GM21576 (cell line): ENCODE data around the gene MB21D2.

Source experiments
- ATAC-seq: cut with Tn5 transposase; IDR thresholded peaks from one replicate; pipeline ENCODE4 v1.9.1; 2021; ENCODE audit warnings: mild to moderate bottlenecking, moderate library complexity; ENCODE audit not compliant: unreplicated experiment

The MB21D2 gene

DNA sequence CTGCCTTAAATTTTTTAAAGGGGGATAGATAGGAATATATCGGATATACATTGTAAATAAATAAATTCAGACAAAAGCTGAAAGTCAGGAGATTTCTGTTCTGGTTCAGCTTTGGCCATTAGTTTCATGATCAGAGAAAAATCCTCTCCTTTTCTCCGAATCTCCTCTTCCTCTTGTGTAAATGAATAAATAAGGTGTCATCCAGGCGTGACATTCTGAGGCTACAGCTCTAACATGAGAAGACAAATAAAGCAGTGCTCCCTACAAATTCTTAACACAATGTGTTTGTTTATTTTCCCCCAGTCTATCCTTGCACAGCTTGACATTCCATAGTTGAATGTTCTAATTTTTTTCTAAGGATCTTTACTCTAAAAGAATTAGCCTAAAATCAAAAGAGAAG is 9.4 kb upstream of the MB21D2 start:
- ATAC-seq: no peak

- no peak for ATAC-seq
These were observed 6.1 kb upstream of the MB21D2 start for GRCh38 chr3:192923731-192924130.

GRCh38 chr3:192921793-192922192 is 4.1 kb upstream of the MB21D2 start:
- ATAC-seq: no peak

DNA sequence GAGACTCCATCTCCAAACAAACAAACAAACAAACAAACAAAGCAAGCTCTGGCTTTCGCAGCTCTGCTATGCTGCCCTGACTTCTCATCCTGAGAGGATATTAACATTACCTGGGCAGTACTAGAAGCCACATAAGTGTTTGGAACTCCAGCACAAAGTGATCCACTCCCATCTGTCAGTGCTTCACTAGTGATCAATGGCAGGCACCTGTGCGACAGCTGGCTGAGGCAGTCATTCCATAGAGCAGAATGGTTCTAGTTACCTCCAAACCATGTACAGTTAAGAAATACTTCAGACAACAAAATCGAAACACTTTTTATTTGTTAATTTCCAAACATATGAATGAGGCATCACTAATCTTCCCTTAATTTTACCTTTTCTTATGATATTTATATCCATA is 2.8 kb upstream of the MB21D2 start:
- no peak for ATAC-seq

- no peak for ATAC-seq
These were observed 2.2 kb upstream of the MB21D2 start for GRCh38 chr3:192919901-192920300.

DNA sequence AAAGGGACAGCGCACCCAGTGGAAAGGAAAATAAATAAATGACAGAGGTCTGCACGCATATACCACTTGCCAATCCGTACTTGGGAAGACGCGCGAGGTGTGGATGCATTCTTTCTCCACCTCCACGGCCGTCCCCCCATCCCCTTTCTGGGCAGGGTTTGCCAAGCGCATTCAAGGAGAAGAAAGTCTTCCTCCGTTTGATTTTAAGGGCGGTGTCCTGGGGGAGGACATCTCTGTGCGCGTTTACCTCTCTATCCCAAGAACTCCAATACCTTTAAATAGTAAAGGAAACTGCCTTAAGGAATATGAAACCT is 576 bp upstream of the MB21D2 start:
- ATAC-seq: no peak

DNA sequence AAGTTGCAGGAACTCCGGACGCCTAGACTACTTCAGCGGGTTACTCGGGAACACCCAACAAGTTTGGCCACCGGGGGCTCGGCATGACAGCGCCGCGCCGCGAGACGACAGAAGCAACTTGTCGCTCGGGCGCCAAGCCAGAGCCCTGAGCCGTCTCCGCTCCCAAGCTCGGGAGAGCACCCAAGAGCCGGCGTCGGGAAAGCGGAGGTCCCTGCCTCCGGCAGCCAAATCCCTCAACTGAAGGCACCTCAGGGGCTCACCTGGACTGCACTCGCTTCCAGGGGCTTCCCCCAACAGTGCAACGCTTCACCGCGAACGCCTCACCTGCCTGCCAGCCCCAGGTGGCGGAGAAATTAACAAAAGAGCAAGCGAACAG is 640 bp downstream of the MB21D2 start:
- ATAC-seq: peak; percentile 28

DNA sequence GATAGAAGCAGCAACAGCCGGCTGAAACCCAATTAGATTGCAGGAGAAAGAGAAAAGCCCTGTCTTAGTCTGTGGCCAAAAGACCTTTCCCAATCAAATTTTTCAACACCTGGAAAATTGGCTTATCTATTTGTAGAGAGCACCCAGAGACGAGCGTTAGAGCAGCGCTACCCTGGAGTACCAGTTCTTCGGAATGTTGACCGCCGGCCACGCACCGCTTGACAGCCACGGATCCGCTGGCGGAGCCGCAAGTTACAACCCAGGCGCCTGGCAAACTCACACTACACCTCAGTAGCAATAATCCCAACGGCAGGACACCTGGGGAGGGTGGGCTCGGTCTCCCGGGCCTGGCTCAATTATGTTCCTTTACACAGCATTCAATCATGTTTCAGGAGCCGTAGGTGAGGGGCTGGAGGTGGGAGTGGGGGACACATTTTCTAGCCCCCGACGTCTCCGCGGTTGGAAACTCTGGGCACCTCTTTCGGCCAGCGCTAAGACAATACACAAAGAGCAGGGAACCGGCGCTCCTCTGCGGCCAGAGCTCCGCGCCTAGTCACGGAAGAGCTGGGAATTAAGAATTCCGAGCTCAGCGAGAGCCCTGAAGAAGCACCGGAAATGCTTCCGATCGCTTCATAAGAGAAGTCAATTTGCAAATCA is 1.2 kb downstream of the MB21D2 start:
- ATAC-seq: peak; percentile 3

GRCh38 chr3:192915722-192916121 is 1.9 kb downstream of the MB21D2 start:
- ATAC-seq: no peak

DNA sequence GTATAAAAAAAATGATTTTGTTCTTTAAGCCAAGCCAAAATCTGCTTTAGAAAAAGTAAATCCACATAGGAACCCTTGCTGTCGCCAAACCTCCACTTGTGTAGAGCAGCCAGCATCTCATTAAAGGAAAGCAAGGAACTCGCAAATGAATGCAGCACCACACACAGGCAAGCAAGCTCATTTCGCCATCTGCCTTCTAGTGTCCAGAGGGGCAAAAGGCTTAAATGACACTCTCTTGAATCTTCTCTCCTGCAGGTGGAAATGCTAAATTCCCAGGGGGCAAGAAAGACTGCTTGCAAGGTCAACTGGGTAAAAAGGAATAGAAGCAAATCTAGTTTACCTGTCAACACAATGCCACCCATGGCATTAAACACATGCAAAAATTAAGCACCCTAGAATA is 2.4 kb downstream of the MB21D2 start:
- ATAC-seq: peak; percentile 39

- no peak for ATAC-seq
These were observed 2.8 kb downstream of the MB21D2 start for GRCh38 chr3:192914848-192915247.

DNA sequence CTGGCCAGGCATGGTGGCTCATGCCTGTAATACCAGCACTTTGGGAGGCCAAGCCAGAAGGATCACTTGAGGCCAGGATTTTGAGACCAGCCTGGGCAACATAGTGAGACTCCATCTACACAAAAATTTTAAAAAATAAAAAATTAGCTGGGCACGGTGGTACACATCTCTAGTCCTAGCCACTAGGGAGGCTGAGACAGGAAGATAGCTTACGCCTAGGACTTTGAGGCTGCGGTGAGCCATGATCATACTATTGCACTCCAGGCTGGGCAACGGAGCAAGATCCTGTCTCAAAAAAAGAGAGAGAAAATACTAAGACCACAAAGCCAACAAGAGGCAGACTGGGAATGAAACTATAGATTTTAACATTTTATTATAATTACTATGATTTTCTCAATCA is 4.1 kb downstream of the MB21D2 start:
- no peak for ATAC-seq

DNA sequence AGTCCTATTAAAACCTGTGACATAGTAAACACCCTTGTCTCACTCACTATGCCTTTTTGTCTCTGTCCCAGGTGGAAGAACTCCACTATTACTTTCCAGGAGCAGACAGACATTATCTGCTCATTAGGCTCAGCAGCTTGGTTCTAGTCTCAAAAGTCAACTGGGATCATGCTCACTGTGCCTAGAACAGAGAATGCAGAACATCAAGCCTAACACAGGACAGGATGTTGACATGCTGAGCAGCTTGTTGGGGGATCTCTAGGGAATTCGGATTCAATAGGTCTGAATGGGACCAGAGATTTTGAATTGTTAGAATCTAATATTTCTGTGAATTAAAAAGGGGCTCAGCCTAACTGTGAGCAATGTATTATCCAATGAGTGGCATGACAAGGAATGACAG is 6.4 kb downstream of the MB21D2 start:
- no peak for ATAC-seq

DNA sequence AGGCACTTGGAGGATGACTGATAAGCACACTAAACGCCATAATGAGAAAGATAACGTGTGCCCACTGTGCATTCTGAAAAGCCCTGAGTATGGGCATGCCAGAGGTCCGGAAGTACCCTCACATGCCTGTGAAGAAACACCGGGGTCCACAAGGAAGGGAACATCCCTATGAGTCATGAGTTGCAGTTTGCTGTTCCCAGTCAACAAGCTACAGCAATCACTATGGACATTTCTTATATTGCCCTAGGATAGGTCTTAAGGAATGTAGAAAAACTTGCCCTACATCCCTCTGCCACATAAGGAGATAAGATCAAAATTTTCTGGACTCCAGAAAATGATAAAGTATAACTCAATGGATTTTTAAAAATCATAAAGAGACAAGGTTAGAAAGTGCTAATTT is 9.9 kb downstream of the MB21D2 start:
- no peak for ATAC-seq

DNA sequence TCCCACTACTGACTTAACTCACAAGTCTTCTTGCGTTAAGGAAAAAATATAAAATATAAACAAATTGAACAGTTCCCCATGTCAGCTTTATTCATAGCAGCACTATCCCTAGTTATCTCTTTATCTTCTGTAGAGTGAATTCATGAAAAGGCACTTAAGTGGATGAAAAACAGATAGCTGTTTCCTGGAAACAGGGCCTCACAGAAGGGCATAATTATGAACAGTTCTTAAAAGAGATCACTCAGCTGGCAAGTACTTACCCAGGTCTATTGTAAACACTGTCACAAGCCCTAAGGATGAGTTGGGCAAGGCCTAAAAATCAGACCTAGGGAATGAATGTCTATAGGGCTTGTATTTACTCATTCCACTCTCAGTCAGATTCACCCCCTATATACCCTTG is 10.7 kb downstream of the MB21D2 start:
- no peak for ATAC-seq

GRCh38 chr3:192905980-192906678 is 11.5 kb downstream of the MB21D2 start:
- ATAC-seq: no peak

- ATAC-seq: no peak
These were observed 12.9 kb downstream of the MB21D2 start for GRCh38 chr3:192904632-192905289.

DNA sequence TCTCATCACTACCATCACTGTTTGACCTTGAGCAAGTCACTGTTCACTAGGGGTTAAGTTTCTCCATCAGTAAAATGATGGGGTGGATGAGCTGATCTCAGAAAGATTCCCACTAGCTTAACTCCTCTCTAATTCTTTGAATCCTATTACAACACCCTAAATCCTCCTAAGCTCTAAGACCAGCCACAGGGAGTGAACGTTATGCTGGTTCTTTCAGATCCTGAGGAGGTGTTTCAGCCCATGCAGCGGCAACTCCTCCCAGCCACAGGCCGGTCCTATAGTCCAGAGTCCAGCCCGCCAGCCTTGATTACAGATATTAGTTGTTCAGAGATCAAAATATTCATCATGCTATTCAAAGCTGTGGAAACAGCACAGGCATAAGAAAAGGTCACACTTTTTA is 15.1 kb downstream of the MB21D2 start:
- no peak for ATAC-seq

DNA sequence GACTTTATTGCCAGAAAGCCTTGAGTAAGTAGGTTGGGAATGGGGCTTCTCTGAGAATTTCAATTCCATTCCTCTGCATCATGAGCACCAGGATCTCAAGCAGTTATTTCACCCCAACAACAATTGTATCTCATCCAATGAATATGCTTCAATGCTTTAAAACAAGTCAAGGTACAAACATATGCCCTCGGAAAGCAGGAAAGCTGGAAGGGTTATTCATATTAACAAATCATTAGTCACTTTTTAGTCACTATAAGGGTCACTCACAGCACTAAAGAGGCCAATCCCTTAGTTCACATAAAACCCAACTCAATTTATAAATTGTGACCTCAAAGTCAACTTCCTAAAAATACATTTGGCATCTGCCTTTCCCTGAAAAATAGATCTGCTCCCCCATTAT is 16.2 kb downstream of the MB21D2 start:
- no peak for ATAC-seq

DNA sequence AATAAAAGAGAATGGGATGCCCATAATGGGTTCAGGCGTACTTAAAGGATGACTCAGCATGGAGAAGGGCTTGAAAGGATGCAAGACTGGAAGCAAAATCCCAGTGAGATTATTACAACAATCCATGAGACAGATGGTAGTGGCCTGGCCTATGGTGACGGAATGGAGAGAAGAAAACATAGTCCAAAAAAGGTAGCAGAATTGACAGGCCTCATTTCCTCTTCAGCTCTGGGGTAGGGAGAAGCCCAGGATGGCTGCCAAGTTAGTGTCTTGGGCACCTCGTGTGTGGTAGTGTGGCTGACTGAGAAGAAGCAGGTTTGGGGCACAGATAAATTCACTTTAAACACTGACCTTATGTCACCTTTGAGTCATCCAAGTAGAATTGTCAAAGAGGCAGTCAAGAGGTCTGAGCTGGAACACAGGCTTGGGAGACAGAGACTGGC is 18.1 kb downstream of the MB21D2 start:
- ATAC-seq: no peak

DNA sequence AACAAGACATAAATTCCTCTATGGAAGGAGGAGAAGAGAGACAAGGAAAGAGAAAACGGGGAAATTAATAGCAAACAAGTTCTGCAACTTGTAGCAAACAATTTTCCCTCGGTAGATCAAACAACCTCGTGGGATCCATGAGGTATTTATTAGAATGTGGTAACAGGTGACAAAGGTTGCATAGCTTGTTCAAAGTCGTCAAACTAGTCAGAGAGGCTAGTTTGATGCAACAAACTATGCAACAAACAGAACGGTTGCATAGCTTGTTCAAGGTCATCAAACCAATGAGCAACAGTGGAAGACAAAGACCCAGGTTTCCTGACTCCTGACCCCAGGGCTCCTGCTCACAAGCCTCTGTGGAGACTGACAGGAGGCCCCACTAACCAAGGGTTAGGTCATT is 20.7 kb downstream of the MB21D2 start:
- ATAC-seq: no peak

DNA sequence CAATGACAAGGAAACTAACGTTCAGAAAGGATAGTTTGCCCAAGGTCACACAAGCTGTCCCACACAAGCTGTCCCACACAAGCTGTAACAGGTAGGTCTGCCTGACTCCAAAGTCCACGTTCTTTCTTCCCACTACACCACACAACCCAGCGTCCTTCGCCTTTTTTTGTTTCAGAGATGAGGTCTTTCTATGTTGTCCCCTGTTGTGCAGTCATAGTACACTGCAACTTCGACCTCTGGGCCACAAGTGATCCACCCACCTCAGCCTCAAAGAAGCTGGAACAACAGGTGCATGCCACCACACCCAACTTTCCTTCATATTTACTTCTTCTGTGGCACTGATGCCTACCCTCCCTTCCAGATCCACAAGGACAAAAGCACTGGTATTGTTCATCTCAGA is 21.4 kb downstream of the MB21D2 start:
- ATAC-seq: no peak

DNA sequence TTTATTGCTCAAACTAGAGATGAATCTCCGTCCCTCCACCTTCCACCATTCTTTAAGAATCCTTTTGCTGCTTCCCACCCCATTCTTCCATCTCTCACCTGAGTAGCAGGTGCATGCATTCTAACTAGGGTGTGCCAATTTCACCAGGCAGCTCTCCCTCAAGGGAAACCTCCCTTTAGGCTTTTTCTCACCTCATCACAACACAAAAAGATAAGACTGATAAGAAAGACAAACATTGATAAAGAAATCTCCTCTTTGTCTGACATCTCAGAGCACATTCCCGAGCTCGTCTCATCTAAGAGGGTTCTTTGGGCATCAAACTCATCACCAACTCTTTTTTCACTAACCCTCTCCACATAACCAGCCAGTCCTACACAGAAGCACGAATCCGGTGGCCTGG is 23.0 kb downstream of the MB21D2 start:
- ATAC-seq: no peak
